ENCODE measurements around the gene RHOU. TPM values are rescaled to one million over a fixed set of nuclear protein-coding genes. Genes with fewer than 3 reads are reported as not detected.

RHOU gene
- total RNA-seq, 1 experiment from 2014 or later, result 1.2 TPM

DNA sequence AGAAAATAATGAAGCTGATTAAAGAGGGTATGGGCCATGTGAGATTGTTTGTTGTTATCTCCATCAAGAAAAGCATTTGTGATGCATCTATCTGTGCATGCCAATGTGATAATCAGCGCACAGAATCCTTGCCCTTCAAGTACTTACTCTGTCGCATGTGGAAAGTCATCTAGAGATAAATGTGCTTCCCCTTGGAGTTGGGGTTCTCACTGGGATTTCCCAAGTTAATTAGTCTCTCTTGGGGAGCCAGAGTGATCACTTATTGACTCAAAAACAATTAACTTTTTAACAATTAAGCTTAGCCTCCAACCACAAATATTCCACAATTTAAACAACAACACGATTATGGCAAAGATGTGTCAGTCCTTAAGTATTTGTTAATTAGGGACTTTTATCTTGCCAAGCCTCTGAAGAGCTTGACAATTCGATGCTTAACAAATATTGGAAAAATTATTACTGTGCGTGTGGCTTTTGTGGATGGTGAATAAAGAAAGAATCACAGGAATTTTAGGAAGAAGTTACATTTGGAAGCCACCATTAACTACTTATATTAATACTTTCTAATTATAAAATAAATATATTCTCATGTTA is 17.5 kb downstream of the RHOU start:
- Histone ChIP-seq H3K9me3 (ENCODE audit: low read depth, low read length, poor library complexity, severe bottlenecking) (no peaks in the 10 kb centered on the region), H3K27me3 (replicated peaks; ENCODE audit: insufficient read depth, low read depth, low read length, poor library complexity) (peaks cover 69% of the 10 kb centered on the region), H3K4me1 (ENCODE audit: insufficient read depth, low read length, poor library complexity, severe bottlenecking) (no peaks in the 10 kb centered on the region), H3K36me3 (ENCODE audit: insufficient read depth, low read length, poor library complexity, severe bottlenecking) (no peaks in the 10 kb centered on the region), H3K27ac (ENCODE audit: low read depth, low read length, poor library complexity, severe bottlenecking) (no peak overlapping the region), H3K4me3 (ENCODE audit: low read depth, low read length, poor library complexity, severe bottlenecking) (no peak overlapping the region)
- ChIA-PET CTCF (no interaction called here), POLR2A (ENCODE audit: low non-redundant PET) (no interaction called here)
- intact Hi-C loops (cut with micrococcal nuclease; ENCODE audit: unreplicated experiment), result no loop called here
- DNase-seq (ENCODE audit: low spot score), result no peak
- TF ChIP-seq, protein P1, sequence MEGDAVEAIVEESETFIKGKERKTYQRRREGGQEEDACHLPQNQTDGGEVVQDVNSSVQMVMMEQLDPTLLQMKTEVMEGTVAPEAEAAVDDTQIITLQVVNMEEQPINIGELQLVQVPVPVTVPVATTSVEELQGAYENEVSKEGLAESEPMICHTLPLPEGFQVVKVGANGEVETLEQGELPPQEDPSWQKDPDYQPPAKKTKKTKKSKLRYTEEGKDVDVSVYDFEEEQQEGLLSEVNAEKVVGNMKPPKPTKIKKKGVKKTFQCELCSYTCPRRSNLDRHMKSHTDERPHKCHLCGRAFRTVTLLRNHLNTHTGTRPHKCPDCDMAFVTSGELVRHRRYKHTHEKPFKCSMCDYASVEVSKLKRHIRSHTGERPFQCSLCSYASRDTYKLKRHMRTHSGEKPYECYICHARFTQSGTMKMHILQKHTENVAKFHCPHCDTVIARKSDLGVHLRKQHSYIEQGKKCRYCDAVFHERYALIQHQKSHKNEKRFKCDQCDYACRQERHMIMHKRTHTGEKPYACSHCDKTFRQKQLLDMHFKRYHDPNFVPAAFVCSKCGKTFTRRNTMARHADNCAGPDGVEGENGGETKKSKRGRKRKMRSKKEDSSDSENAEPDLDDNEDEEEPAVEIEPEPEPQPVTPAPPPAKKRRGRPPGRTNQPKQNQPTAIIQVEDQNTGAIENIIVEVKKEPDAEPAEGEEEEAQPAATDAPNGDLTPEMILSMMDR (conservative IDR thresholded peaks at IDR 0.05; ENCODE audit: low read depth, low read length), result no peak
- no peak for TF ChIP-seq EZH2 (IDR thresholded peaks at IDR 0.05; ENCODE audit: borderline replicate concordance, low read depth, low read length, poor library complexity, severe bottlenecking)
- no TSS peak for BruUV-seq (replicated peaks)

DNA sequence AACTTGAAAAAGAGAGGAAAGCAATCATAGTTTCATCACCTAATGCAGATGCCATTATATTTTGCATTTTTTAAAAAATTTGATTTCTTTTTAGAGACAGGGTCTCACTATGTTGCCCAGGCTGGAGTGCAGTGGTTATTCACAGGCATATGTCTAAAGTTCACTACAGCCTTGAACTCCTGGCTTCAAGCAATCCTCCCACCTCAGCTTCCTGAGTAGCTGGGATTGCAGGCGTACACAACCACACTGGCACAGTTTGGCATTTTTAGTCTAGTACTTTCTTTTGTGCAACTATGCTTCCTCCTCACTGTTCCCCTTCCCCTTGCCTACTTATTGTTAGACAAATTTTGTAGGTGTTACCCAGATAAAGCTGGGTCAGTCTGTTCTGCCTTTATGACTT is 18.0 kb downstream of the RHOU start:
- no TSS peak for BruUV-seq (replicated peaks)
- peaks cover 74% of the 10 kb centered on the region for H3K27me3 ChIP-seq (replicated peaks; ENCODE audit: insufficient read depth, low read depth, low read length, poor library complexity)
- ChIA-PET CTCF (no interaction called here), POLR2A (ENCODE audit: low non-redundant PET) (no interaction called here)
- no peaks in the 10 kb centered on the region for H3K4me1 ChIP-seq (ENCODE audit: insufficient read depth, low read length, poor library complexity, severe bottlenecking)
- no peak for DNase-seq (ENCODE audit: low spot score)
- H3K27ac ChIP-seq (ENCODE audit: low read depth, low read length, poor library complexity, severe bottlenecking), result no peak overlapping the region
- intact Hi-C loops (cut with micrococcal nuclease; ENCODE audit: unreplicated experiment), result no loop called here
- H3K4me3 ChIP-seq (ENCODE audit: low read depth, low read length, poor library complexity, severe bottlenecking), result no peak overlapping the region
- no peak for TF ChIP-seq EZH2 (IDR thresholded peaks at IDR 0.05; ENCODE audit: borderline replicate concordance, low read depth, low read length, poor library complexity, severe bottlenecking)
- TF ChIP-seq, protein P1 (conservative IDR thresholded peaks at IDR 0.05; ENCODE audit: low read depth, low read length), result no peak
- H3K9me3 ChIP-seq (ENCODE audit: low read depth, low read length, poor library complexity, severe bottlenecking), result no peaks in the 10 kb centered on the region
- no peaks in the 10 kb centered on the region for H3K36me3 ChIP-seq (ENCODE audit: insufficient read depth, low read length, poor library complexity, severe bottlenecking)

- Histone ChIP-seq H3K4me1 (ENCODE audit: insufficient read depth, low read length, poor library complexity, severe bottlenecking) (no peaks in the 10 kb centered on the region), H3K36me3 (ENCODE audit: insufficient read depth, low read length, poor library complexity, severe bottlenecking) (no peaks in the 10 kb centered on the region), H3K4me3 (ENCODE audit: low read depth, low read length, poor library complexity, severe bottlenecking) (no peak overlapping the region), H3K9me3 (ENCODE audit: low read depth, low read length, poor library complexity, severe bottlenecking) (no peaks in the 10 kb centered on the region), H3K27ac (ENCODE audit: low read depth, low read length, poor library complexity, severe bottlenecking) (no peak overlapping the region), H3K27me3 (replicated peaks; ENCODE audit: insufficient read depth, low read depth, low read length, poor library complexity) (peaks cover 72% of the 10 kb centered on the region)
- intact Hi-C loops (cut with micrococcal nuclease; ENCODE audit: unreplicated experiment), result no loop called here
- POLR2A ChIA-PET (ENCODE audit: low non-redundant PET), result no interaction called here
- TF ChIP-seq EZH2 (IDR thresholded peaks at IDR 0.05; ENCODE audit: borderline replicate concordance, low read depth, low read length, poor library complexity, severe bottlenecking), result no peak
- TF ChIP-seq, protein P1 (conservative IDR thresholded peaks at IDR 0.05; ENCODE audit: low read depth, low read length), result no peak
- DNase-seq (ENCODE audit: low spot score), result no peak
- CTCF ChIA-PET, result no interaction called here
- BruUV-seq (replicated peaks), result no TSS peak
Measured at GRCh38 chr1:228753786-228754360, 18.6 kb downstream of the RHOU start.

All from A673 (cell line).